CD14-positive monocyte (primary cell): ENCODE results near the gene LAMA3. TPM values are rescaled to one million over a fixed set of nuclear protein-coding genes. Genes with fewer than 3 reads are reported as not detected.
A peak's percentile ranks its signal among the peaks of the same experiment; 100 is the strongest.

Experiments used
- DNase-seq, 3 donors: peaks; one replicate each; pipeline ENCODE4 v3.0.0-alpha.2; 2011 to 2022
- H2AFZ ChIP-seq: 2 replicates; pipeline ENCODE4 v1.6.0; 2012; ENCODE audit warnings: mild to moderate bottlenecking, low read depth, low read length, inconsistent platforms; ENCODE audit not compliant: insufficient read depth, poor library complexity, severe bottlenecking
- H3K27ac ChIP-seq, 2 donors: 1 replicate in 1 of 2; 2 replicates in 1 of 2; pipeline ENCODE4 v1.5.1; 2012 to 2013; ENCODE audit warnings: low read length in 2 of 2, control low read depth in 1 of 2, inconsistent platforms in 1 of 2, low read depth in 1 of 2, mild to moderate bottlenecking in 1 of 2
- H3K27me3 ChIP-seq, 2 donors: one replicate each; pipeline versions ENCODE4 v1.6.0 to v1.6.1; 2011 to 2013; ENCODE audit warnings: low read length in 2 of 2; ENCODE audit not compliant: control insufficient read depth in 2 of 2, insufficient read depth in 2 of 2
- H3K36me3 ChIP-seq, 2 donors: replicated peaks in 1 of 2; 1 replicate in 1 of 2; 2 replicates in 1 of 2; pipeline versions ENCODE4 v1.5.1 to v1.6.1; 2012 to 2013; ENCODE audit warnings: low read length in 2 of 2, control low read depth in 1 of 2, inconsistent platforms in 1 of 2, mild to moderate bottlenecking in 1 of 2; ENCODE audit not compliant: insufficient read depth in 2 of 2, control insufficient read depth in 1 of 2
- H3K4me1 ChIP-seq, 2 donors: 1 replicate in 1 of 2; 2 replicates in 1 of 2; pipeline versions ENCODE4 v1.5.1 to v1.6.1; 2012 to 2013; ENCODE audit warnings: low read length in 2 of 2, control low read depth in 1 of 2, inconsistent platforms in 1 of 2, mild to moderate bottlenecking in 1 of 2, moderate library complexity in 1 of 2; ENCODE audit not compliant: insufficient read depth in 2 of 2, control insufficient read depth in 1 of 2
- H3K4me2 ChIP-seq: replicated peaks from 2 replicates; pipeline ENCODE3; 2012; ENCODE audit warnings: low read length, moderate library complexity, mild to moderate bottlenecking; ENCODE audit not compliant: poor library complexity, severe bottlenecking; ENCODE audit errors: extremely low read depth
- H3K4me3 ChIP-seq, 3 experiments: fragments of 200-600 bp in 1 of 3; sonication (generic) in 1 of 3; replicated peaks in 1 of 3; 1 replicate in 2 of 3; 2 replicates in 1 of 3; pipeline ENCODE4 v1.5.1; 2011 to 2013; ENCODE audit warnings: low read length in 3 of 3, mild to moderate bottlenecking in 3 of 3, control low read depth in 2 of 3, low read depth in 2 of 3, inconsistent platforms in 1 of 3, moderate library complexity in 1 of 3
- H3K79me2 ChIP-seq: 2 replicates; pipeline ENCODE4 v1.6.0; 2012; ENCODE audit warnings: mild to moderate bottlenecking, control low read depth, inconsistent platforms, low read length, moderate library complexity; ENCODE audit not compliant: insufficient read depth
- H3K9ac ChIP-seq: 2 replicates; pipeline ENCODE4 v1.6.0; 2017; ENCODE audit warnings: low read length, mild to moderate bottlenecking; ENCODE audit not compliant: insufficient read depth, poor library complexity, severe bottlenecking
- H3K9me3 ChIP-seq, 2 donors: replicated peaks in 1 of 2; 1 replicate in 1 of 2; 2 replicates in 1 of 2; pipeline versions ENCODE4 v1.5.1 to v1.6.1; 2012 to 2013; ENCODE audit warnings: low read length in 2 of 2, control low read depth in 1 of 2; ENCODE audit not compliant: control insufficient read depth in 1 of 2, insufficient read depth in 1 of 2
- H4K20me1 ChIP-seq: 2 replicates; pipeline ENCODE4 v1.6.0; 2012; ENCODE audit warnings: mild to moderate bottlenecking, low read length, control low read depth, moderate library complexity; ENCODE audit not compliant: insufficient read depth
- H3K27ac Mint-ChIP-seq, 7 donors: one replicate each; pipeline ENCODE4 v1.8.0; 2020; ENCODE audit warnings: mild to moderate bottlenecking in 7 of 7, mixed read lengths in 7 of 7, moderate library complexity in 6 of 7, inconsistent platforms in 2 of 7
- H3K27me3 Mint-ChIP-seq, 3 donors: one replicate each; pipeline ENCODE4 v1.8.0; 2021 to 2022; ENCODE audit warnings: low read depth in 3 of 3, mild to moderate bottlenecking in 3 of 3, mixed read lengths in 3 of 3, moderate library complexity in 3 of 3, inconsistent platforms in 1 of 3
- H3K36me3 Mint-ChIP-seq, 2 donors: one replicate each; pipeline ENCODE4 v1.8.0; 2020; ENCODE audit warnings: mixed read lengths in 2 of 2, inconsistent platforms in 1 of 2, mild to moderate bottlenecking in 1 of 2
- H3K4me1 Mint-ChIP-seq: one replicate; pipeline ENCODE4 v1.8.0; 2020; ENCODE audit warnings: mild to moderate bottlenecking, mixed read lengths
- H3K4me3 Mint-ChIP-seq, 2 donors: one replicate each; pipeline ENCODE4 v1.8.0; 2020; ENCODE audit warnings: mild to moderate bottlenecking in 2 of 2, mixed read lengths in 2 of 2, moderate library complexity in 1 of 2
- H3K9me3 Mint-ChIP-seq, 7 donors: one replicate each; pipeline ENCODE4 v1.8.0; 2020 to 2022; ENCODE audit warnings: mixed read lengths in 7 of 7, mild to moderate bottlenecking in 6 of 7, moderate library complexity in 6 of 7, inconsistent platforms in 2 of 7
- WGBS: methylation state at CpG from one replicate; pipeline ENCODE4 v1.1.5; 2013; ENCODE audit warnings: missing lambda C conversion rate; ENCODE audit not compliant: insufficient coverage; 5-methylcytosine and 5-hydroxymethylcytosine counted together
- intact Hi-C, 2 donors: fragments of 100-400 bp; cut with micrococcal nuclease; formaldehyde crosslinking; loops; one replicate each; pipeline versions ENCODE4 v1.15.0 to v1.15.1; 2023
- polyA plus RNA-seq, 3 donors: library from polyadenylated mRNA; depleted of rRNA in 1 of 3; unstranded in 2 of 3; stranded (reverse) in 1 of 3; fragments of 300-500 nt in 2 of 3; fragments of >200 nt in 1 of 3; fragmentation: Illumina TruSeq in 2 of 3; gene quantifications; 1 replicate in 2 of 3; 2 replicates in 1 of 3; pipeline ENCODE4 v1.2.3, GENCODE V29; 2012 to 2021
- TF ChIP-seq, protein P1 (sequence below): fragments of 200-600 bp; IDR thresholded peaks from one replicate; pipeline ENCODE4 v1.8.0; 2022; ENCODE audit warnings: antibody characterized with exemption, mild to moderate bottlenecking

Gene LAMA3
- polyA plus RNA-seq, 3 donors, result not detected

DNA sequence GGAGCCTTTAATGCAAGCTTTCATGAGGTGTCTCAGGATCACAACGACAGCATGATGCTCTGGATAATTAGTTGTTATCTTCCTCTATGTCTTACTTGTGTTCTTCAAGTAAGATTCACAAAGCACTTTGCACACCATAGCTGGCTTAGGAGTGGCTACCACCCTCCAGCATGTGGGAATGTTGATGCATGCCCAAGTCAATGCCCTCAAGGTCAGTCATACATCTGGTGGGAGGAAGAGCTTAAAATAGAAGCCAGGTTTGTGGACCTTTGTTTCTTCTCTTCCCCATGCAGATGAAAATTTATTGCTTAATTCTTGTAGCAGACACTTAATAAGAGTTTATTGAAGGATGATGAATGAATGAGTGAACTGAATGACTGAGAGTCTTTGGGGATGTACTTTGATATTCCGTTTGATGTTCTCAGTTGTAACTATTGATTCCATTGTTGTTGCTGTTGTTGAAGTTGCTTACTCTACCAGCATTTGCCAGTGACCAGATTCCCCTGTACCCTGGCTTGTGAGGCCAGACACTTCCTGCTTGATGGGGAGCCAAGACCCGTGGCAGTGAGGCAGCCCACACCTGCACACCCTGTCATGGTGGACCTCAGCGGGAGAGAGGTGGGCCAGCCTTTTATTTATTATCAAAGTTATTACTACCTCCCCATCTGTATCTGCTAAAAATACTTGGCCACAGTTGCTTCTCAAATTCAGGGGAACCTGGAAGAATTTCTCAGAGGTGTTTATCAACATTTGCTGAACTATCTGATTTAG, 137.8 kb downstream of the LAMA3 start:
- DNase-seq, result no peak
- H3K4me2 ChIP-seq, result no peak overlapping the region
- WGBS, result no CpG with 5 or more reads among the region's 4 CpGs
- Mint-ChIP-seq H3K27me3 (peaks cover 0 to 6% (median 2%) of the 10 kb centered on the region in 3 donors), H3K27ac (peak overlapping the region in 1 of 7 donors; percentile 10), H3K4me3 (no peak overlapping the region), H3K4me1 (peaks cover 5% of the 10 kb centered on the region), H3K9me3 (no peaks in the 10 kb centered on the region), H3K36me3 (no peaks in the 10 kb centered on the region)
- TF ChIP-seq, protein P1, sequence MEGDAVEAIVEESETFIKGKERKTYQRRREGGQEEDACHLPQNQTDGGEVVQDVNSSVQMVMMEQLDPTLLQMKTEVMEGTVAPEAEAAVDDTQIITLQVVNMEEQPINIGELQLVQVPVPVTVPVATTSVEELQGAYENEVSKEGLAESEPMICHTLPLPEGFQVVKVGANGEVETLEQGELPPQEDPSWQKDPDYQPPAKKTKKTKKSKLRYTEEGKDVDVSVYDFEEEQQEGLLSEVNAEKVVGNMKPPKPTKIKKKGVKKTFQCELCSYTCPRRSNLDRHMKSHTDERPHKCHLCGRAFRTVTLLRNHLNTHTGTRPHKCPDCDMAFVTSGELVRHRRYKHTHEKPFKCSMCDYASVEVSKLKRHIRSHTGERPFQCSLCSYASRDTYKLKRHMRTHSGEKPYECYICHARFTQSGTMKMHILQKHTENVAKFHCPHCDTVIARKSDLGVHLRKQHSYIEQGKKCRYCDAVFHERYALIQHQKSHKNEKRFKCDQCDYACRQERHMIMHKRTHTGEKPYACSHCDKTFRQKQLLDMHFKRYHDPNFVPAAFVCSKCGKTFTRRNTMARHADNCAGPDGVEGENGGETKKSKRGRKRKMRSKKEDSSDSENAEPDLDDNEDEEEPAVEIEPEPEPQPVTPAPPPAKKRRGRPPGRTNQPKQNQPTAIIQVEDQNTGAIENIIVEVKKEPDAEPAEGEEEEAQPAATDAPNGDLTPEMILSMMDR, result no peak
- peaks cover 3 to 9% of the 10 kb centered on the region in 2 donors for H3K27me3 ChIP-seq
- H3K9me3 ChIP-seq, result no peaks in the 10 kb centered on the region
- H3K4me1 ChIP-seq, result no peaks in the 10 kb centered on the region
- no peaks in the 10 kb centered on the region for H3K79me2 ChIP-seq
- H3K4me3 ChIP-seq, result no peak overlapping the region
- intact Hi-C loops, result no loop called here
- no peaks in the 10 kb centered on the region for H3K36me3 ChIP-seq
- no peak overlapping the region for H3K9ac ChIP-seq
- H2AFZ ChIP-seq, result no peak overlapping the region
- no peak overlapping the region for H3K27ac ChIP-seq
- no peaks in the 10 kb centered on the region for H4K20me1 ChIP-seq

- TF ChIP-seq, protein P1, result no peak
- Histone ChIP-seq H3K79me2 (no peaks in the 10 kb centered on the region), H3K27ac (no peak overlapping the region), H2AFZ (no peak overlapping the region), H3K36me3 (no peaks in the 10 kb centered on the region), H3K9me3 (no peaks in the 10 kb centered on the region), H3K4me3 (no peak overlapping the region), H3K27me3 (peaks cover 3 to 9% of the 10 kb centered on the region in 2 donors), H3K9ac (no peak overlapping the region), H3K4me2 (no peak overlapping the region), H3K4me1 (no peaks in the 10 kb centered on the region), H4K20me1 (no peaks in the 10 kb centered on the region)
- no peak for DNase-seq
- Mint-ChIP-seq H3K4me3 (no peak overlapping the region), H3K27ac (no peak overlapping the region), H3K36me3 (no peaks in the 10 kb centered on the region), H3K27me3 (peaks cover 0 to 6% (median 2%) of the 10 kb centered on the region in 3 donors), H3K4me1 (peaks cover 5% of the 10 kb centered on the region), H3K9me3 (no peaks in the 10 kb centered on the region)
- intact Hi-C loops, result no loop called here
- WGBS, result 79% methylated on average over 2 of the region's 4 CpGs
Measured at GRCh38 chr18:23827681-23828080, 138.4 kb downstream of the LAMA3 start.
